ENCODE measurements around the gene LTN1.

DNA sequence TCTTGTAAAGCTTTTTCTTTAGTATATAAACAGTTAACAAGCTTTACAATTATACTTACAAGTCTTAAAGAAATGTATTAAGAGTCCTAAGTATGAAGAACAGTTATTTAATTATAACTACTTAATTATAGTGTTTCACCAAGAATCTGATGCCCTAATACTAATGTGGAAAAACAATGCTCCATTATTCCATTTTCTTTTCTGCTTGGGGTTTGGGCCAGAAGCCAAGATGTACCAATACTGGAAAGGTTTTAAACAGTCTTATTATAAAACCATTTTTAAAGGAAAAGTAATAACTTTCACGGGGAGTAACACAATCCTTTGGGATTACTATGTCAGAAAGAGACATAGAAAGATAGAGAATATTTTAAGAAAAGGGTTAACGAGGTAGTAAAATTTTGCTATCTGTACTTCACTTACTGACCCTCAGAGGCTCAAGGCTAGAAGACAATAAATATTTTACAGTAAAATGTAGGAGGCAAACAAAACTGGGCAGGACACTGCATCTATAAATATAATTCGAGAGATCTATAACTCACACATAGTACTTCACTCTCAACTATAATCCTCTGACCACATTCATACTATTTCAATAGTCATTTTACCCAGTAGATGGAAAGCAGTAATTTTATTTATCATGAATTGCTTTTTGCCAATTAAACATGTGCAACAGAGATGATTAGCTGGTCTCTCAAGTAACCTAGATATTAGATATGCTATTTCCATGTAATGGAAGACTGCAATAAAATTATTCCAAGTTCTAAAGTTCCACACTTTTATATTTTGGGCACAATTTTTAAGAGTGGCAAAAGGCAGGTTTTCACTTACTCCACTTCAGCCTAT lies 63.9 kb downstream of the LTN1 start:
- TF ChIP-seq, protein P1, sequence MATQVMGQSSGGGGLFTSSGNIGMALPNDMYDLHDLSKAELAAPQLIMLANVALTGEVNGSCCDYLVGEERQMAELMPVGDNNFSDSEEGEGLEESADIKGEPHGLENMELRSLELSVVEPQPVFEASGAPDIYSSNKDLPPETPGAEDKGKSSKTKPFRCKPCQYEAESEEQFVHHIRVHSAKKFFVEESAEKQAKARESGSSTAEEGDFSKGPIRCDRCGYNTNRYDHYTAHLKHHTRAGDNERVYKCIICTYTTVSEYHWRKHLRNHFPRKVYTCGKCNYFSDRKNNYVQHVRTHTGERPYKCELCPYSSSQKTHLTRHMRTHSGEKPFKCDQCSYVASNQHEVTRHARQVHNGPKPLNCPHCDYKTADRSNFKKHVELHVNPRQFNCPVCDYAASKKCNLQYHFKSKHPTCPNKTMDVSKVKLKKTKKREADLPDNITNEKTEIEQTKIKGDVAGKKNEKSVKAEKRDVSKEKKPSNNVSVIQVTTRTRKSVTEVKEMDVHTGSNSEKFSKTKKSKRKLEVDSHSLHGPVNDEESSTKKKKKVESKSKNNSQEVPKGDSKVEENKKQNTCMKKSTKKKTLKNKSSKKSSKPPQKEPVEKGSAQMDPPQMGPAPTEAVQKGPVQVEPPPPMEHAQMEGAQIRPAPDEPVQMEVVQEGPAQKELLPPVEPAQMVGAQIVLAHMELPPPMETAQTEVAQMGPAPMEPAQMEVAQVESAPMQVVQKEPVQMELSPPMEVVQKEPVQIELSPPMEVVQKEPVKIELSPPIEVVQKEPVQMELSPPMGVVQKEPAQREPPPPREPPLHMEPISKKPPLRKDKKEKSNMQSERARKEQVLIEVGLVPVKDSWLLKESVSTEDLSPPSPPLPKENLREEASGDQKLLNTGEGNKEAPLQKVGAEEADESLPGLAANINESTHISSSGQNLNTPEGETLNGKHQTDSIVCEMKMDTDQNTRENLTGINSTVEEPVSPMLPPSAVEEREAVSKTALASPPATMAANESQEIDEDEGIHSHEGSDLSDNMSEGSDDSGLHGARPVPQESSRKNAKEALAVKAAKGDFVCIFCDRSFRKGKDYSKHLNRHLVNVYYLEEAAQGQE (IDR thresholded peaks at IDR 0.05; ENCODE audit: low read depth): no peak
- TF ChIP-seq CREB1 (IDR thresholded peaks at IDR 0.05; ENCODE audit: low read depth) (no peak), CEBPB (IDR thresholded peaks at IDR 0.05) (no peak), EP300 (IDR thresholded peaks at IDR 0.05; ENCODE audit: borderline replicate concordance) (no peak), TAF1 (IDR thresholded peaks at IDR 0.05; ENCODE audit: low read depth) (no peak), YY1 (IDR thresholded peaks at IDR 0.05; ENCODE audit: low read depth) (no peak), TEAD4 (IDR thresholded peaks at IDR 0.05) (no peak), RAD21 (IDR thresholded peaks at IDR 0.05; ENCODE audit: low read depth) (no peak), TCF12 (IDR thresholded peaks at IDR 0.05; ENCODE audit: low read depth) (no peak), EGR1 (IDR thresholded peaks at IDR 0.05) (no peak), ZBTB7A (IDR thresholded peaks at IDR 0.05; ENCODE audit: low read depth) (no peak)
- TF ChIP-seq, protein P2, sequence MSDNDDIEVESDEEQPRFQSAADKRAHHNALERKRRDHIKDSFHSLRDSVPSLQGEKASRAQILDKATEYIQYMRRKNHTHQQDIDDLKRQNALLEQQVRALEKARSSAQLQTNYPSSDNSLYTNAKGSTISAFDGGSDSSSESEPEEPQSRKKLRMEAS (IDR thresholded peaks at IDR 0.05): no peak
- TF ChIP-seq, protein P3, sequence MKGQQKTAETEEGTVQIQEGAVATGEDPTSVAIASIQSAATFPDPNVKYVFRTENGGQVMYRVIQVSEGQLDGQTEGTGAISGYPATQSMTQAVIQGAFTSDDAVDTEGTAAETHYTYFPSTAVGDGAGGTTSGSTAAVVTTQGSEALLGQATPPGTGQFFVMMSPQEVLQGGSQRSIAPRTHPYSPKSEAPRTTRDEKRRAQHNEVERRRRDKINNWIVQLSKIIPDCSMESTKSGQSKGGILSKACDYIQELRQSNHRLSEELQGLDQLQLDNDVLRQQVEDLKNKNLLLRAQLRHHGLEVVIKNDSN (IDR thresholded peaks at IDR 0.05): no peak

All from Ishikawa (cell line).